HCEC 1CT (cell line): ENCODE measurements around the gene ENOX2.
"Not testable (repeated sequence)": the region's sequence is repeated elsewhere in the genome, so short reads cannot be mapped to it uniquely, and the experiment has no call there.

Source experiments
- DNase-seq: peaks from one replicate; pipeline ENCODE4 v3.0.0-alpha.2; 2017

Gene ENOX2

DNA sequence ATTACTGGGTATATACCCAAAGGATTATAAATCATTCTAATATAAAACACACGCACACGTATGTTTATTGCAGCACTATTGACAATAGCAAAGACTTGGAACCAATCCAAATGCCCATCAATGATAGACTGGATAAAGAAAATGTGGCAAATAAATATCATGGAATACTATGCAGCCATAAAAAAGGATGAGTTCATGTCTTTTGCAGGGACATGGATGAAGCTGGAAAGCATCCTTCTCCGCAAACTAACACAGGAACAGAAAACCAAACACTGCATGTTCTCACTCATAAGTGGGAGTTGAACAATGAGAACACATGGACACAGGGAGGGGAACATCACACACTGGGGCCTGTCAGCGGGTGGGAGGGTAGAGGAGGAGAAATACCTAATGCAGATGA, 83.6 kb downstream of the ENOX2 start:
- not testable (repeated sequence) for DNase-seq

- not testable (repeated sequence) for DNase-seq
Measured at GRCh38 chrX:130813932-130814331, 89.1 kb downstream of the ENOX2 start.

DNA sequence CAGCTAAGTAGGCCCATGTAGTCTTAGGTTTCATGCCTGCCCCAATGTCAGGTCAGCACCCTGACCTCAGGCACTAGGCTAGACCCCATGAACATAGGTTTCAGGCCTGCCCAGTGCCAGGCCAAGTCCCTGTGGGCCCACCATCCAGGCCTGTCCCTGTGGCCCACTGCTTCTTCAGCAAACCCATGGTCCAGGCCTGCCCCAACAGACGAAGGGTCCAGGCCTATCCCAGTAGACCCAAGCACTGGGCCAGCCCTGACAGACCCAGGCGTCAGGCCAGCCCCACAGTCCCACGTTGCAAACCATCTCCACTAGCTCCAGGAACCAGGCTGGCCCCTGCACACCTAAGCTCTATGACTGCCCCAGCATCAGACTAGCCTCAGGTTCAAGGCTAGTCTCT, 92.4 kb downstream of the ENOX2 start:
- no peak for DNase-seq

DNA sequence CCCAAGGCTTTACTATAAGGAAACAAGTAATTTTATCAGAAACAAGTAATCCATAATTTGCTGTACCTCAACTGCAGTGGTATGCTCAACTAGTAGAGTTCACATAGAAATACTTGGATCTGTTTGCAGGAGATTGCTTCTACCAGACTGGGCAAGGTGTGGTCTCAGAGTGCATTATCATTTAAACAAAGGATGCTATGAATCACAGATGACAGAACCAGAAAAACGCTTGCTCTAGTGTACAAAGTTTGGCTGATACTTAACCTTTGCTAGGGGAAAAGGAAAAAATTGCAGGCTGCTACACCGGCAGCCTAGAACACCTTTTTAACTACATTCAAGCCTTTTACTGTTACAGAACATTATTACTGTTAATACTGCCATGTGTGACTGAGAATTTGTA, 97.1 kb downstream of the ENOX2 start:
- peak; percentile 1 for DNase-seq

DNA sequence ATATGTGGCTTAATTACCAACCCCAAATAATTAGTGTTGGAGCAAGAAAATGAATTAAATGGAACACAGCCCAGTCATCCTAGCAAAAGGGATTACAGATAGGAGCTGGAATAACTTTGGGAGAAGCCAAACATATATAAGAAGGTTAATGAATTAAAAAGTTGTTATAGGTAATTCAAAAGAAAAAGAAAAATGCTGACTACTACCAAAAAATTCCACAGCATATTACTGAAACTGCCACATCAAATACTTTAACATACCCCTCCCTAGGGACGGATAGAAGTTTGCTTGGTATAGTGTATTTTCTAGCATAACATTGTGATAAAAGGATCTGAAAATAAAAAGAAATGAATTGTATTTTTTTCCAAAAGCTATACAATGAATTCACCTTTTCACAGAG, 99.5 kb downstream of the ENOX2 start:
- no peak for DNase-seq

DNA sequence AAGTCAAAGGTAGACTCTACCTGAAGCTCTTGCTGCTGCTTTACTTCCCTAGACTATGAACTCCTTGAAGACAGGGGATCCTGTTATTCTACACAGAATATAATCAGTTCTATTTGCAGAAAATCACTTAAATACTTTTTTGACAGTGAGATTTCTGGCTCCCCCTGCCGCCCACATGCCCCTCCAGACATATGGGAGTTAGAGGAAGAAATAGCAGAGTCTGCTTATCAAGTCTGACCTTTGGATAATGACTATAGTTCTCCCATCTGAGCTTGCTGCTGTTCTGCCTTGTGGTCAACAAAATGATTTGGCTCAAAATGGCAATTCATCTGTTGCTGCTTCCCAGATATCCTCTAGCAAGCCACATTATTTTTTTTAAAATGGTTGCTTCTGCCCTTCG, 101.1 kb downstream of the ENOX2 start:
- DNase-seq = no peak

- DNase-seq = peak; percentile 51
Measured at GRCh38 chrX:130799393-130799792, 103.6 kb downstream of the ENOX2 start.

DNA sequence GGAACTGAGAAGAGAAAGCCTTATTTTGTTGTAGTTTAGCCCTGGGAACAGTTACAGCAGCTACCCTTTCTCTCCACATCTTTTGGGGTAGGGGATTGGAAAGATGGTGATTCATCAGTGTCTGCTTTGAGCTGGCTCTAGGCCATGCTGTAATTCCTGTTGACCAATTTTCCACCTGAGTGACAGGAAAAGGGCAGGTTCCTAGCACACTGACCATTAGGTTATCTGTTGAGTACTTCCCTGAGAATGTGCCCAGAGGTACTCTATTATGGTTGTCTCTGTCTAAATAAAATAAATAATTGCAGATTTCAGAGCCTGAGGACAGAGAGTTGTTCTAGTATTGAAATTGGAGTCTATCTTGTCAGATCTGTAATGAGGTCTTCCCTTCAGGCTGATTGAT, 109.0 kb downstream of the ENOX2 start:
- DNase-seq = no peak

GRCh38 chrX:130791870-130792269, 111.1 kb downstream of the ENOX2 start:
- DNase-seq = not testable (repeated sequence)

- DNase-seq = no peak
Measured at GRCh38 chrX:130789793-130790192, 113.2 kb downstream of the ENOX2 start.

DNA sequence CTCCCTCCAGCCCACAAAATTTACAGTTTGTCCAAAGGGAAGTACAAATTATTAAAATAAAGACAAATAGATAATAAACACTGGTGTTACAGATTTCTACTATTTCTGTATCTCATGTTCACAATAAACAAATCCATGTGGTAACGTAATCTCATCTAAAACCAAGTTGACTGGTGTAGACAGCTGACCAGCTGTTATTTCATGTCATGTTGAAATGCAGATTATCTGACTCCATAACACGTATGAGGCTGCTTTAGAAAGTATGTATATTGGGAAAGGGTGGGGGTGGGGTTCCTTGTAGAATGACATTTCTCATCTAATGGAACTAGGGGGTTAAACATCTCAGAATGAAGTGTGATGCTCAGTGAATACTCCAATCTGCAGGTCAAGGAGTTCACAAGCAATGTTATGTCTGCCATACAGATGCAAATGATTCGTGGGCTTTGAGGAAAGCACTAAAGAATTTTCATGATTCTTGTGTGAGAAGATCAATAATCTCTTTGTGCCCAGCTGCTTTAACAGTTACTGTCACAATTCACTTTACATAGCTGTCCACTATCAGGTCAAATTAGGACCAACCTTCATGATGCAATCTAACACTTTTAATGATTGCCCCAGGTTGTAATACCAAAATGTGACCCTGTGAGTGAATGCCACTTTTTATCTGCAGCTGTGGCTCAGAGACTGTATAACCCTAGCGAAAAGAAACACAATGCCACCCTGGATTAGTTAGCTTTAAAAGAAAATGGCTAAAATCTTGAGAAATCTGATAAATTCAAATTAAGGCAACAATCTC, 114.0 kb downstream of the ENOX2 start:
- DNase-seq = no peak

DNA sequence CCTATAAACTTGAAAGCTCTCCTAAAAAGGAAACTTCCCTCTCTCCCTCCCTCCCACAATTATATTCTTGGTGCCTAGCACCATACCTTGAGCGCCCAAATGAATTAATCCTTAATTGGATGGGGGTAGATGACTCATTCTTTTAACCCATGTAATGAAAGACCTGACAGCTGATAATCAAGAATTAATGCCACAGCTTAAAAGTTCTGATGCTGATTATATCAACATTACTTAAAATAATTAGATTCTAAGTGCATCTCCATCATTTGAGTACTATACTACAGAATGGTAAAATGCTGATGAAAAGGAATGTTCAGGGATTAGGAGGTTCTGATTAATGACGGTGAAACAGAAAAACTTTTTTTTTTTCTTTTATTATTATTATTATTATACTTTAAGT, 117.0 kb downstream of the ENOX2 start:
- no peak for DNase-seq

DNA sequence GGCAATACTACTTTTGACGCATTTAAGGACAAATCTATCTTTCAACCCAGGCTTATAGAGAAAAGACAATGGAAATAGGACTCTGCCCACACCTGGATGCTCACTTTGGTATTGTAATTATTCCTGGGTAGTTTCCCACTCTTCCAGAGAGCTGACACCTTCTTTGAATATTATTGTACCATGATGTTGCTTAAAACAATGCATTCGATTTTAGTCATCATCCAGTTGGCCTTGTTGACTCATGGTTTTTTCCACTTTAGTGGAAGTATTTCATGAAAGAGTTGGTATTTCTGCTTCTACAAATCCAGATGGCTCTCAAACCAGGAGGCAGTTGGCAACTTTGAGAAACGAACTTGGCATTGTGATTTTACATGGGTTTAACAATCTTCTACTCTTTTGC, 124.2 kb downstream of the ENOX2 start:
- DNase-seq = peak; percentile 25

DNA sequence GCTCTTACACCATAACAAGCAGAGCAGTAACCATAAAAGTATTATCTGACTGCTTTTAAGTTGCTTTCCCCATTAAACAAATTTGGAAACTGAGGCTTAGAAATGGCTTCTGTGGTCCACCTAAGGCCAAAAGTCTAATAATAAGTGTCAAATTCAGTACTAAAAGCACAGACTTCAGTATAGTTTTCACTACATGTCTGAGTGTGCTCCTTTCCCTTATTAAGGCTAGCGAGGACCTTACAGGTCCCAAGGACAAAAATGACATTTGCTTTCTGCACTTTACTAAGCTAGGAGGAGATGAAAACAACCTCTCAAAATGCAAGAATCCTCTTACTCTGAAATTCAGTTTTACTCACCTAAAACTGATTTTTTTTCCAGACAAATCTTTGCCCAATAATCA, 127.2 kb downstream of the ENOX2 start:
- no peak for DNase-seq

GRCh38 chrX:130772776-130773143, 130.2 kb downstream of the ENOX2 start:
- no peak for DNase-seq

- DNase-seq = peak; percentile 56
Measured at GRCh38 chrX:130772105-130772775, 130.8 kb downstream of the ENOX2 start.

DNA sequence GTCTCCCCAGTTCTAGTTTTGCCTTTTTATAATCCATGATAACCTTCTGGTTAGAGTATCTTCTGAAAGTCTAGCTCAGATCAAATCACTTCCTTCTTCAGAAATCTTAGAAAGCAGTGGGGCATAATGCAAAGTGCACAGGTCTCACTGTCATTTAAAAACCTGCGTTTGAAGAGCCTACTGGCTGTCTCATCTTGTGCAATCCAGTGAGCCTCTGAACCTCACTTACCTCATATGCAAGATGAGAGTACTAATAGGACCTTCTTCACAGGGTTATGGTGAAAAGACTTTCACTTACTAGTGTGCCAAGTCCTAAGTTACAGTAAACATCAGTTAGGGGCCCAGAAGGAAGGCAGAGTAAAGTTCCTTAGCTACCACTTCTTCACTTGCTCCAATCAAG, 131.4 kb downstream of the ENOX2 start:
- no peak for DNase-seq

DNA sequence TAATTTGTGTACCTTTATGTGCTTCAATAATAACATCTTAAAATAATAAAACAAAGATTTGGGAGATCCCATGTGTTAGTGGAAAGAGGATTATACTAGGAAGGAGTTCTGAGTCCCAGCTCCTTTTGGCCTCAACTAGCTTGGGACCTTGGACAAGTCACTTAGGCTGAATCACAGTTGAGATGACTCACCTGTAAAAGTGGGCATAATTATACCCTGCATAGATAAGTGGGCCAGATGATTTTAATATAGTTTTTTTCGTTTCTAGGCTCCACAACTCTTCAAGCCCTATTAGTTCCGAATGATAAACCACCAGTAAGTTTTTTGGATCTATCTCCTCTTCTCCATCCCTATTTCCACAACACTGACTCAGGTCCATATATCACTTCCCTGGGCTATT, 131.8 kb downstream of the ENOX2 start:
- DNase-seq = peak; percentile 15

- DNase-seq = peak; percentile 87
Measured at GRCh38 chrX:130770615-130771014, 132.4 kb downstream of the ENOX2 start.

GRCh38 chrX:130769835-130770234, 133.2 kb downstream of the ENOX2 start:
- no peak for DNase-seq

GRCh38 chrX:130758072-130758471, 144.9 kb downstream of the ENOX2 start:
- DNase-seq = no peak

DNA sequence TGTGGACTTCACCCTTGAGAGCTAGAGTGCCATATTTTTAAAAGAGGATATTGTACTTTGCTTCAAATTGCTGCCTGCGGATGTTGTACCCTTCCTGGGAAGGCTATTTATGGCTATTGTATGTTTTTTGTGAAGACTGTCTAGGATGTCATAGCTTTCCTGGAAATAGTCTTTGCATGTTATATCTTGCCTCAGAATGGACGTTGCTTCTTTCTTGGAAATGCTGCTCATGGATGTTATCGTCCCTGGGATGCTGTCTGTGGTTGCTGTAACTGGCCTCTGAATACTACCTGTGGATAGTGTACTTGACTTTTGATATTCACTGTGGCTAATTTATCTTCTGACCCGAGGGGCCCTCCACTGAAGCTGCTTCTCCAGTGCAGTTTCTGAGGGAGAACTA, 146.8 kb downstream of the ENOX2 start:
- DNase-seq = no peak

DNA sequence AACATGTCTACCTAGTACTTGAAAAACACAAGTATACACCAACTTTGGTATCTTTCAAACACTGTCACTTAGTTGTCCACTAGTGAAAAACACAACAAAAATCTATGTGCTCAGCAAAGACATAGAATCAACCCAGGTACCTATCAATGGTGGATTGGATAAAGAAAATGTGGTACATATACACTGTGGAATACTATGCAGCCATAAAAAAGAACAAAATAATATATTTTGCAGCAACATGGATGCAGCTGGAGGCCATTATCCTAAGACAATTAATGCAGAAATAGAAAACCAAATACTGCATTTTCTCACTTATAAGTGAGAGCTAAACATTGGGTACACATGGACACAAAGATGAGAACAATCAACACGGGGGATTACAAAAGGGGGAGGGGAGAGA, 148.7 kb downstream of the ENOX2 start:
- no peak for DNase-seq

- peak; percentile 40 for DNase-seq
Measured at GRCh38 chrX:130746709-130747342, 156.2 kb downstream of the ENOX2 start.
